HG02973 (cell line): ENCODE measurements around the gene AKAP5.

Experiments used
- ATAC-seq: cut with Tn5 transposase; IDR thresholded peaks from one replicate; pipeline ENCODE4 v1.9.1; 2021; ENCODE audit warnings: moderate library complexity; ENCODE audit not compliant: unreplicated experiment

Gene AKAP5

GRCh38 chr14:64459405-64460136, 5.7 kb upstream of the AKAP5 start:
- ATAC-seq = no peak

- ATAC-seq = no peak
Observed at GRCh38 chr14:64461221-64461620, 4.1 kb upstream of the AKAP5 start.

- no peak for ATAC-seq
Observed at GRCh38 chr14:64463195-64463594, 2.1 kb upstream of the AKAP5 start.

- no peak for ATAC-seq
Observed at GRCh38 chr14:64463873-64464272, 1.4 kb upstream of the AKAP5 start.

- ATAC-seq = peak; percentile 2
Observed at GRCh38 chr14:64464651-64465050, 648 bp upstream of the AKAP5 start.

GRCh38 chr14:64465831-64466554, 694 bp downstream of the AKAP5 start:
- no peak for ATAC-seq

- no peak for ATAC-seq
Observed at GRCh38 chr14:64467101-64467500, 1.8 kb downstream of the AKAP5 start.

- no peak for ATAC-seq
Observed at GRCh38 chr14:64467566-64467965, 2.3 kb downstream of the AKAP5 start.

GRCh38 chr14:64468451-64468850, 3.2 kb downstream of the AKAP5 start:
- no peak for ATAC-seq

- no peak for ATAC-seq
Observed at GRCh38 chr14:64474041-64474440, 8.7 kb downstream of the AKAP5 start.

- ATAC-seq = no peak
Observed at GRCh38 chr14:64474698-64475097, 9.4 kb downstream of the AKAP5 start.

GRCh38 chr14:64475585-64476273, 10.4 kb downstream of the AKAP5 start:
- no peak for ATAC-seq

GRCh38 chr14:64476438-64476837, 11.1 kb downstream of the AKAP5 start:
- no peak for ATAC-seq

GRCh38 chr14:64478634-64479250, 13.4 kb downstream of the AKAP5 start:
- ATAC-seq = no peak

- no peak for ATAC-seq
Observed at GRCh38 chr14:64488590-64489099, 23.3 kb downstream of the AKAP5 start.

- ATAC-seq = no peak
Observed at GRCh38 chr14:64491637-64492036, 26.3 kb downstream of the AKAP5 start.

- ATAC-seq = no peak
Observed at GRCh38 chr14:64493455-64493854, 28.2 kb downstream of the AKAP5 start.

- no peak for ATAC-seq
Observed at GRCh38 chr14:64495252-64495651, 30.0 kb downstream of the AKAP5 start.

- ATAC-seq = no peak
Observed at GRCh38 chr14:64496764-64497163, 31.5 kb downstream of the AKAP5 start.

- ATAC-seq = no peak
Observed at GRCh38 chr14:64500088-64500487, 34.8 kb downstream of the AKAP5 start.
